Esophagus squamous epithelium (tissue), 4 donors: Measurements from ENCODE around the gene FAM9C.

Source experiments
- POLR2A ChIP-seq, 4 donors: fragments of 450-650 bp; IDR thresholded peaks; one replicate each; pipeline ENCODE4 v1.6.1; 2017; ENCODE audit warnings: antibody characterized with exemption in 4 of 4, mild to moderate bottlenecking in 4 of 4, moderate library complexity in 3 of 4
- TF ChIP-seq, protein P1 (sequence below), 6 experiments: fragments of 450-650 bp in 4 of 6; fragments of 200-600 bp in 2 of 6; sonication (generic) in 2 of 6; IDR thresholded peaks; one replicate each; pipeline ENCODE4 v1.5.1; 2016 to 2019; ENCODE audit warnings: antibody characterized with exemption in 6 of 6, mild to moderate bottlenecking in 4 of 6, moderate library complexity in 4 of 6

GRCh38 chrX:13053171-13053570 is 8.8 kb upstream of the FAM9C start:
- TF ChIP-seq, protein P1, sequence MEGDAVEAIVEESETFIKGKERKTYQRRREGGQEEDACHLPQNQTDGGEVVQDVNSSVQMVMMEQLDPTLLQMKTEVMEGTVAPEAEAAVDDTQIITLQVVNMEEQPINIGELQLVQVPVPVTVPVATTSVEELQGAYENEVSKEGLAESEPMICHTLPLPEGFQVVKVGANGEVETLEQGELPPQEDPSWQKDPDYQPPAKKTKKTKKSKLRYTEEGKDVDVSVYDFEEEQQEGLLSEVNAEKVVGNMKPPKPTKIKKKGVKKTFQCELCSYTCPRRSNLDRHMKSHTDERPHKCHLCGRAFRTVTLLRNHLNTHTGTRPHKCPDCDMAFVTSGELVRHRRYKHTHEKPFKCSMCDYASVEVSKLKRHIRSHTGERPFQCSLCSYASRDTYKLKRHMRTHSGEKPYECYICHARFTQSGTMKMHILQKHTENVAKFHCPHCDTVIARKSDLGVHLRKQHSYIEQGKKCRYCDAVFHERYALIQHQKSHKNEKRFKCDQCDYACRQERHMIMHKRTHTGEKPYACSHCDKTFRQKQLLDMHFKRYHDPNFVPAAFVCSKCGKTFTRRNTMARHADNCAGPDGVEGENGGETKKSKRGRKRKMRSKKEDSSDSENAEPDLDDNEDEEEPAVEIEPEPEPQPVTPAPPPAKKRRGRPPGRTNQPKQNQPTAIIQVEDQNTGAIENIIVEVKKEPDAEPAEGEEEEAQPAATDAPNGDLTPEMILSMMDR (IDR thresholded peaks at IDR 0.05), result no peak
- no peak for TF ChIP-seq POLR2A (IDR thresholded peaks at IDR 0.05)
